ENCODE data around the gene EGFL7. TPM values are rescaled to one million over a fixed set of nuclear protein-coding genes. Genes with fewer than 3 reads are reported as not detected.

Gene EGFL7
- total and polyA plus RNA-seq, 2 of the 13 experiments (the other 11 are each of a cell fraction or from before 2014, with no cell fraction given), result 0.20 to 5.1 TPM

GRCh38 chr9:136687721-136688223 is 25.1 kb downstream of the EGFL7 start (continued):
- TF ChIP-seq ZFP90 (CRISPR knock-in tag; IDR thresholded peaks at IDR 0.05; ENCODE audit: borderline replicate concordance) (no peak), HIC2 (CRISPR knock-in tag; IDR thresholded peaks at IDR 0.05; ENCODE audit: low read depth) (peak; percentile 54; the same call in 1 of the 2 replicates), THAP9 (CRISPR knock-in tag; IDR thresholded peaks at IDR 0.05; ENCODE audit: borderline replicate concordance) (no peak), RFX5 (IDR thresholded peaks at IDR 0.05; ENCODE audit: low read depth, low read length) (no peak)

- ChIA-PET CTCF (ENCODE audit: low intra/inter-chr PET ratio, low total read pairs) (no interaction called here), POLR2A (no interaction called here)
- FAIRE-seq, result no peak
- Histone ChIP-seq H4K20me1 (ENCODE audit: insufficient read depth, low read length) (no peaks in the 10 kb centered on the region), H3K79me2 (ENCODE audit: insufficient read depth, low read length) (no peaks in the 10 kb centered on the region), H3K4me3 (replicated peaks in 1 of 3; ENCODE audit: insufficient read depth in 1 of 3, low read depth in 2 of 3, low read length in 3 of 3) (no peak overlapping the region), H3K9ac (ENCODE audit: insufficient read depth, low read depth, low read length) (no peak overlapping the region), H3K4me1 (ENCODE audit: insufficient read depth, low read length) (peaks cover 57% of the 10 kb centered on the region), H3K27me3 (ENCODE audit: control insufficient read depth in 1 of 2, insufficient read depth in 2 of 2, low read length in 2 of 2) (peaks cover 21 to 76% of the 10 kb centered on the region in 2 experiments), H3K9me3 (ENCODE audit: low read length) (no peaks in the 10 kb centered on the region), H3K36me3 (replicated peaks in 1 of 2; ENCODE audit: control insufficient read depth in 1 of 2, insufficient read depth in 2 of 2, low read length in 2 of 2) (no peaks in the 10 kb centered on the region), H3K27ac (ENCODE audit: extremely low read length, insufficient read depth, low read length) (no peak overlapping the region), H2AFZ (ENCODE audit: low read length) (no peak overlapping the region), H3K4me2 (ENCODE audit: low read depth, low read length) (no peak overlapping the region)
- TF ChIP-seq FOXO4 (CRISPR knock-in tag; conservative IDR thresholded peaks at IDR 0.05) (0 out of 2 replicates have a peak, but pooled peaks have one; percentile 22), THRA (CRISPR knock-in tag; IDR thresholded peaks at IDR 0.05; ENCODE audit: borderline replicate concordance) (no peak), ZNF121 (CRISPR knock-in tag; IDR thresholded peaks at IDR 0.05) (peak; percentile 59; the same call in 1 of the 2 replicates)
- BruUV-seq (replicated peaks), result no TSS peak
- in situ Hi-C loops (cut with HindIII; ENCODE audit: extremely low pct_ligation_motif_present, low pct_unique_long_range_greater_than_20kb), result no loop called here
- 27% methylated on average over 12 of the region's 21 CpGs for WGBS (ENCODE audit: low lambda C conversion rate)
- intact Hi-C loops (cut with micrococcal nuclease; ENCODE audit: unreplicated experiment), result no loop called here
- no peak for DNase-seq (ENCODE audit: low spot score)
- ATAC-seq, result no peak
Measured at GRCh38 chr9:136688274-136689107, 25.8 kb downstream of the EGFL7 start.

Measured in HepG2 (cell line).